Hippocampal formation (tissue), 2 donors: ENCODE data around the gene EHMT1.
"Not testable (repeated sequence)": the region's sequence is repeated elsewhere in the genome, so short reads cannot be mapped to it uniquely, and the experiment has no call there.

Experiments used
- DNase-seq, 2 donors: peaks; one replicate each; lab custom pipeline; 2025; lab: John Stamatoyannopoulos, UW

The EHMT1 gene

DNA sequence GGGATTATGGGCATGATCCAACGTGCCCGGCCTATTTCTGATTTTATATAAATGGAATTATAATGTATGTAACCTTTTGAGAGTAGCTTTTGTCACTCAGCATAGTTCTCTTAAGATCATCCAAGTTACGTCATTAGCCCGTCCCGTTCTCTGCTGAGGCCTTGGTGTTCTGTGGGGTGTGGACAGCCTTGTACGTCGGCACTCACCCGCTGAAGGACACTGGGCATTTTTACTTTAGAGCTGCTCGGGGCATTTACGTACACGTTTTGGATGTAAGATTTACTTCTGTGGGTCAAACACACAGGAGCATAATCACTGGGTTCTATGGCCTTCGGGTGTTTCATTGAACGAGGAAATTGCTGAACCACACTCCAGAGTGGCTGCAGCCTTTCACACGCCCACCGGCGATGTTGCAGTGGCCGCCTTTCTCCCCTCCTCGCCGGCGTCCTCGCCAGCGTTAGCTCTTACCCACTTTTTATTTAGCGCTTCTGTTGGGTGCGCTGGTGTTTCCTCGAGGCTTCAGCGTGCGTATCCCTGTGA is 101.8 kb downstream of the EHMT1 start:
- no peak for DNase-seq

DNA sequence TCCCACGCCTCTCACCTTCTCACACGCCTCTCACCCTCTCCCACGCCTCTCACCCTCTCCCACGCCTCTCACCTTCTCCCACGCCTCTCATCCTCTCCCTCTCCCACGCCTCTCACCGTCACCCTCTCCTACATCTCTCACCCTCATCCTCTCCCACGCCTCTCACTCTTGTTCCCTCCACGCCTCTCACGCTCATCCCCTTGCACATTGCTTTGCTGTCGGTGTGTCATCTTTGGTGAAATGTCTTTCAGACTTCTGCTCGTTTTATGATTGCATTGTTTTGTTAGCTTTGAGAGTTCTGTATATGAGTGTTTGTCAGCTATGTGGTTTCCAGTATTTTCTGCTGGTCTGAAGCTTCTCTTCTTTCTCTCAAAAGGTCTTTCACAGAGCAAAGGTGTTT is 102.7 kb downstream of the EHMT1 start:
- no peak for DNase-seq

- no peak for DNase-seq
Measured at GRCh38 chr9:137721899-137722298, 103.1 kb downstream of the EHMT1 start.

DNA sequence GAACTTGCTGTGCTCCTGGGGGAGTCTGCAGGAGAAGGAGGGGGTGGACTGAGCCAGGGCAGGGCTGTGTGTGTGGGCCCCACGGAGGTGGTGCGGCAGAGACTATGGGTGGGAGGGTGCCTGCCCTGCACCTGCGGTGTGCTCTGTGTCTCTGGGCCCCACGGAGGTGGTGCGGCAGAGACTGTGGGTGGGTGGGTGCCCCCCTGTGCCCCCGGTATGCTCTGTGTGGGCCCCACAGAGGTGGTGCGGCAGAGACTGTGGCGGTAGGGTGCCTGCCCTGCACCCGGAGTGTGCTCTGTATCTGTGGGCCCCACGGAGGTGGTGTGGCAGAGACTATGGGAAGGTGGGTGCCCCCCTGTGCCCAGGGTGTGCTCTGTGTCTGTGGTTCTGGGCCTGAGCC is 103.7 kb downstream of the EHMT1 start:
- DNase-seq, result no peak

DNA sequence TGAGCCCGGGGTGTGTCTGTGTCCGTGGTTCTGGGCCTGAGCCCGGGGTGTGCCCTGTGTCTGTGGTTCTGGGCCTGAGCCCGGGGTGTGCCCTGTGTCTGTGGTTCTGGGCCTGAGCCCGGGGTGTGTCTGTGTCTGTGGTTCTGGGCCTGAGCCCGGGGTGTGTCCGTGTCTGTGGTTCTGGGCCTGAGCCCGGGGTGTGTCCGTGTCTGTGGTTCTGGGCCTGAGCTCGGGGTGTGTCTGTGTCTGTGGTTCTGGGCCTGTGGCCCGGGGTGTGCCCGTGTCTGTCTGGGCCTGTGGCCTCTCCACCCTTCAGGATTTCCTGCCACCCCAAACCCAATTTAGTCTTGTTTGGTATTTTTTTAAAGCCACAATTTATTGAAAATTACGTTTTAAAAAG is 104.6 kb downstream of the EHMT1 start:
- DNase-seq, result not testable (repeated sequence)

- DNase-seq, result no peak
Measured at GRCh38 chr9:137723783-137724445, 105.1 kb downstream of the EHMT1 start.

DNA sequence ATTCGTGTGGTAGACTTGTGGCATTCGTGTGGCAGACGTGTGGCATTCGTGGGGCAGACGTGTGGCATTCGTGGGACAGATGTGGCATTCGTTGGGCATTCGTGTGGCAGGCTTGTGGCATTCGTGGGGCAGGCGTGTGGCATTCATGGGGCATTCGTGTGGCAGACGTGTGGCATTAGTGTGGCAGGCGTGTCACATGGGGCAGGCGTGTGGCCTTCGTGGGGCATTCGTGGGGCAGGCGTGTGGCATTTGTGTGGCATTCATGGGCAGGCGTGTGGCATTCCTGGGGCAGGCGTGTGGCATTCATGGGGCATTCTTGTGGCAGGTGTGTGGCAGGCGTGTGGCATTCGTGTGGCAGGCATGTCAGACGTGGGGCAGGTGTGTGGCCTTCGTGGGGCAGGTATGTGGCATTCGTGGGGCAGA is 106.0 kb downstream of the EHMT1 start:
- no peak for DNase-seq

- DNase-seq, result no peak
Measured at GRCh38 chr9:137725598-137725997, 106.8 kb downstream of the EHMT1 start.

GRCh38 chr9:137726336-137726735 is 107.5 kb downstream of the EHMT1 start:
- not testable (repeated sequence) for DNase-seq

GRCh38 chr9:137726764-137727163 is 108.0 kb downstream of the EHMT1 start:
- DNase-seq, result no peak

DNA sequence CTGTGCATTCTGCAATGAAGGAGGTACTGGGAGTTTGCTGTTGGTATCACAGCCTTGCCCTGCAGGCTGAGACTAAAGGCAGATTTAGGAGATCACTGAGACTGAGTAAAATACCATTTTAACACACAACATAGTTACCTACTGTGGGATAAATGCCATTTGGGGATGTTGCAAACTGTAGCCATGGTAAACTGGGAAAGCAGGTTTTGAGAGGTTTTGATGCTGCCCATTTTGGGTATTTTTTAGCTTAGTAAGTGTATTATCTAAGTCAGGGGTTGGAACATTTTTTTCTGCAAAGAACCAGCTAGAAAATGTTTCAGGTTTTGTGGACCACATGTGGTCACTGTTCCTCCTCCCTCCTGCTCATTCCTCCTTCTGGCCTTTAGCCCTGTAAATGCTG is 108.9 kb downstream of the EHMT1 start:
- DNase-seq, result no peak

DNA sequence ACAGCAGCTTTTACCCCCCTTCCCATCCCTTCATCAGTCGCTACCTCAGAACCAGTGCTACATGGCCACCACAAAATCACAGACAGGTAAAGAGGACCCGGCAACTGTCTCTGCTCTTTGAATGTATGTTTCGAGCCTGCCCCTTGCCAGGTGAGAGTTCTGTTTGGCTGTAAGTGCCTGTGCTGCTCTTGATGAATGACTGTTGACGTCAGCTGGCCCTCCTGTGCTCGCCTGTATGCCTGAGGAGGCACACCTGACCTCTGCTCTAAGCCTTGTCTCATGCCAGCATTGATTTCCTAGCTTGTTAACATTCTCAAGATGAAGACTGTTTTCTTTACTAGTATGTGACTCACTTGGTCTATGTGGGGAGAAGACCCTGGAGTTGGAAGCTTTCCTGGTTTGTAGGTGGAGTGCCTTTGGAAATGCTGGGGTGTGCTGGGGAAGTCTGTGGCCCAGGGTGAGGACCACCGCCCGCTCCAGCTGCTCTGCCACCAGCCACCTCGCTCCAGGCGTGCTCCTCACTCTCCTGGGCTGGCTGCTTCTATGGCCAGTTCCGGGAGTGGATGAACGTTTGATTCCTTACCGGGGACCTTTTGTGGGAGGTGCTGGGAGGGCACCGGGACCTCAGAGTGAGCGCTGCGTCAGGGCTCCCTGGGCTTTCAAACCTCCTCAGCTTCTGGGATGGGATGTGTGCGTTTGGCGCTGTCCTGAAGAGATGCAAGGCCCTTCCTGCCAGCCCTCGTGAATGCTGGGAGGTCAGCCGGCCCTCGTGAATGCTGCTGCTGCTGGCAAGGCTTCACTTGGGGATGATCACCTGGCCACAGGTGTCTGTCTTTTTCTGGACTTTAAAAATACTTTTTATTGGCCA is 109.9 kb downstream of the EHMT1 start:
- DNase-seq, result no peak

GRCh38 chr9:137731216-137731946 is 112.6 kb downstream of the EHMT1 start:
- no peak for DNase-seq

GRCh38 chr9:137731947-137732813 is 113.4 kb downstream of the EHMT1 start:
- no peak for DNase-seq

DNA sequence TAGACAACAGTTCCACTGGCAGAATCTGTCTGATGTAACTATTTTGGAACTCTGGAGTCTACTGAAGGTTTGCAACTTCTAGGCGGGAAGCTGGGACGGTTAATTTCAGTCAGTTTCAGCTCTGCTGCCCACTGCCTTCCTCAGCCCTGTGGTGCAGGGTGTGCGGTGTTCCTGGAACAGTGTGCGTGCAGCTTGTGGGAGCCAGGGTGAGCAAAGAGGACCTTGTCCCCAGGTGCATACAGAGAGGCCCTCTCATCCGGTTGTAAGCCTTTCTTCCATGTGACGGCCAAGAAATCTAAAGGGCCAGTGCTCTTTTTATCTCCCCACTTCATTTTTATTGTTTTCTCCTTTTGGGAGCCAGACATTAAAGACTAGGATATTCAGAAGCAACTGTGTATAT is 114.6 kb downstream of the EHMT1 start:
- DNase-seq, result no peak

GRCh38 chr9:137734181-137734580 is 115.4 kb downstream of the EHMT1 start:
- no peak for DNase-seq

GRCh38 chr9:137738182-137738696 is 119.4 kb downstream of the EHMT1 start:
- DNase-seq, result not testable (repeated sequence)

- DNase-seq, result no peak
Measured at GRCh38 chr9:137738703-137739102, 119.9 kb downstream of the EHMT1 start.

DNA sequence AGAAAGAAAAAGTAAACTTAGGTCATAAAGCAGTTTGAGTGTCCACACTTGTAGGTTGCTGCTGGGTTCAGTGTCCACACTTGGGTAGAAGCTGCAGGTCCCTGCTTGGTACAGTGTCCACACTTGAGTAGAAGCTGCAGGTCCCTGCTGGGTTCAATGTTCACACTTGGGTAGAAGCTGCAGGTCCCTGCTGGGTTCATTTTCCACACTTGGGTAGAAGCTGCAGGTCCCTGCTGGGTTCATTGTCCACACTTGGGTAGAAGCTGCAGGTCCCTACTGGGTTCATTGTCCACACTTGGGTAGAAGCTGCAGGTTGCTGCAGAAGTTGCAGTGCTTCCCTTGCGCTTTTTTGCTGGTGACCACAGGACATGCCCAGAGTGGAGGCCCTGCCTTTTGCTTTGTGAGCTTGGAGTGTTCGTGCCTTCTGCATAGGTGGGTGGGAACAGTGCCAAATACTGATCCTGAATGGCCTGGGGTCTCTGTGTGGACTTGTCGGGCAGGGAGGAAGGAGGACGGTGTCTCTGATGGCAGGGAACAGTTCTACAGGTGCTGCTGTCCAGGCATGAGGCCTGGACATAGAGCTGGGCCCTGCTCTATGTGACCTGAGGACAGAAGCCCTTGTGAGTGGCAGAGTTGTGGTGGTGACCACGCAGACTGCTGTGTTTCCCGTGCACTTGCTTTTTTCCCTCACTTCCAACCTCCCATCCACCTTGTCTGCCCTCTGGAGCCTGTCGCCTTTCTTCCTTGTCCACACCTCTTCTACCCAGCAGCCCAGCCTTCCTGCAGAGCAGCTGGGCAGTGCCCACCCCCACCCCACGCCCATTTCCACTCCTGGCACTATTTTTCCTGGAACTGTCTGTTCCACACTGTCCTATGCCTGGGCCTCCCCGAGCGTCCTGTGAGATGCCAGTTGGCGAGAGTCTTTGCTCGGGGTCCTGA is 120.8 kb downstream of the EHMT1 start:
- DNase-seq, result no peak

- DNase-seq, result no peak
Measured at GRCh38 chr9:137740312-137740711, 121.5 kb downstream of the EHMT1 start.
